ENCODE results near the gene FBXO30. TPM values are rescaled to one million over a fixed set of nuclear protein-coding genes. Genes with fewer than 3 reads are reported as not detected.

Gene FBXO30
- polyA plus RNA-seq, 1 donor, result 10.8 TPM

DNA sequence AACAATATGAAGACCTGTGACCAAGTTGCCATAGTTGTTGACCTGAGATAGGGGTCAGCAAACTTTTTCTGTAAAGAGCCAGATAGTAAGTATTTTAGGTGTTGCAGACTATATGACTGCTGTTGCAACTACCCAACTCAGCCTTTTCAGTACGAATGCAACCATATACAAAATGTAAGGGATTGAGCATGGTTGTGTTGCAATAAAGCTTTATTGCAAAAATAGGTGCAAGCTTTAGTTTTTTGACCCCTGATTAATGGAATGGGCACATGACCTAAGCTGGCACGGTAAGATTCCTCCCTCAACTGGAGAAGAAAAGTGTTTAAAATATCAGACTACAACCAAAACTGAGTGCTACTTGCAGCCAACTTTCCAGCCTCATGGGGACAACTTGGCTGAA lies 62.0 kb downstream of the FBXO30 start:
- DNase-seq, result no peak

DNA sequence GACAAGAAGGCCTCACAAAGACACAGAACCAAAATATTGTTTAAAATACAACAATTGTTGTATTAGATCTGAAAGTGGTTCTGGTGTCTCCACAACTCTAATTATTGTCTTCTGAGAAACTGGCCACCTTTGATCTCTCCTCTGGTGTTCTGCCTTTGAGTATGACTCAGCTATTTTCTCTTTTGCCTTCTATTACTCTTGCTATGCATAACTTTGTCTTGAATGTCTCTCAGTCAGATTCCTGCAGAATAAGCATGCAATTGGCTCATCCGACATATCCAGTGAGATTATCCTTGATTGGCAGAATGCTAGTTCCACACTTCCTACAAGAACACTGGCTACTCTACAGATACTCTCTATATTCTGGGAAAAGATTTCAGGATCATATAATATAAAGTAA lies 65.0 kb downstream of the FBXO30 start:
- no peak for DNase-seq

GRCh38 chr6:145745861-145746260 lies 68.7 kb downstream of the FBXO30 start:
- DNase-seq, result no peak

- no peak for DNase-seq
Measured at GRCh38 chr6:145744619-145745018, 70.0 kb downstream of the FBXO30 start.

Other genes starting within 250 kb of the FBXO30 start
- gene EPM2A, start 79.3 kb downstream of the FBXO30 start, polyA plus RNA-seq (ENCODE audit: insufficient read length), result 17.4 TPM
- gene SHPRH, start 149.6 kb upstream of the FBXO30 start, polyA plus RNA-seq (ENCODE audit: insufficient read length), result 11.4 TPM
- gene GRM1, start 214.3 kb upstream of the FBXO30 start, polyA plus RNA-seq (ENCODE audit: insufficient read length), result 0.10 TPM

All from hindlimb muscle (tissue), 1 donor.